HL-60/S4 (cell line): Measurements from ENCODE around the gene P4HB.

Source experiments
- in situ Hi-C: fragments of 300-500 bp; cut with MboI; formaldehyde crosslinking; loops from 2 replicates; pipeline ENCODE4 v1.14.3; 2022; ENCODE audit warnings: low sequenced_read_pairs

The P4HB gene

GRCh38 chr17:81898029-81898866 is 37.9 kb upstream of the P4HB start:
- in situ Hi-C loops = no loop called here

GRCh38 chr17:81895400-81895799 is 35.1 kb upstream of the P4HB start:
- in situ Hi-C loops = no loop called here

- in situ Hi-C loops = no loop called here
Measured at GRCh38 chr17:81891303-81891552, 30.9 kb upstream of the P4HB start.

GRCh38 chr17:81890447-81891302 is 30.3 kb upstream of the P4HB start:
- in situ Hi-C loops = no loop called here

- in situ Hi-C loops = no loop called here
Measured at GRCh38 chr17:81889602-81890001, 29.3 kb upstream of the P4HB start.

- in situ Hi-C loops = no loop called here
Measured at GRCh38 chr17:81888988-81889595, 28.8 kb upstream of the P4HB start.

- in situ Hi-C loops = no loop called here
Measured at GRCh38 chr17:81888105-81888987, 28.0 kb upstream of the P4HB start.

GRCh38 chr17:81885869-81886548 is 25.7 kb upstream of the P4HB start:
- in situ Hi-C loops = no loop called here

- in situ Hi-C loops = no loop called here
Measured at GRCh38 chr17:81885454-81885853, 25.1 kb upstream of the P4HB start.

GRCh38 chr17:81884968-81885367 is 24.6 kb upstream of the P4HB start:
- in situ Hi-C loops = no loop called here

GRCh38 chr17:81884520-81884919 is 24.2 kb upstream of the P4HB start:
- in situ Hi-C loops = no loop called here

GRCh38 chr17:81879121-81879520 is 18.8 kb upstream of the P4HB start:
- in situ Hi-C loops = no loop called here

GRCh38 chr17:81878294-81878693 is 18.0 kb upstream of the P4HB start:
- in situ Hi-C loops = no loop called here

GRCh38 chr17:81877569-81877968 is 17.2 kb upstream of the P4HB start:
- in situ Hi-C loops = no loop called here

GRCh38 chr17:81871387-81872230 is 11.3 kb upstream of the P4HB start:
- in situ Hi-C loops = no loop called here

GRCh38 chr17:81870981-81871386 is 10.6 kb upstream of the P4HB start, which contains the start of gene ARHGDIA:
Gene ARHGDIA, minus strand, starts transcription at chr17:81871337. Its CDS starts 1,407 bp downstream, at chr17:81869930.
- in situ Hi-C loops = no loop called here

GRCh38 chr17:81870131-81870980 is 10.0 kb upstream of the P4HB start:
- in situ Hi-C loops = no loop called here
